NB4 (cell line): ENCODE data around the gene MCTP2.

Source experiments
- POLR2A ChIP-seq: IDR thresholded peaks from 2 replicates; pipeline ENCODE4 v1.6.1; 2011; ENCODE audit warnings: mild to moderate bottlenecking; ENCODE audit not compliant: insufficient read length; ENCODE audit errors: extremely low read depth
- TF ChIP-seq, protein P1 (sequence below): IDR thresholded peaks from one replicate; pipeline ENCODE4 v1.5.1; 2012; ENCODE audit warnings: low read depth, low read length
- TF ChIP-seq, protein P2 (sequence below): IDR thresholded peaks from 2 replicates; pipeline ENCODE4 v1.6.1; 2011; ENCODE audit warnings: low read depth, low read length

DNA sequence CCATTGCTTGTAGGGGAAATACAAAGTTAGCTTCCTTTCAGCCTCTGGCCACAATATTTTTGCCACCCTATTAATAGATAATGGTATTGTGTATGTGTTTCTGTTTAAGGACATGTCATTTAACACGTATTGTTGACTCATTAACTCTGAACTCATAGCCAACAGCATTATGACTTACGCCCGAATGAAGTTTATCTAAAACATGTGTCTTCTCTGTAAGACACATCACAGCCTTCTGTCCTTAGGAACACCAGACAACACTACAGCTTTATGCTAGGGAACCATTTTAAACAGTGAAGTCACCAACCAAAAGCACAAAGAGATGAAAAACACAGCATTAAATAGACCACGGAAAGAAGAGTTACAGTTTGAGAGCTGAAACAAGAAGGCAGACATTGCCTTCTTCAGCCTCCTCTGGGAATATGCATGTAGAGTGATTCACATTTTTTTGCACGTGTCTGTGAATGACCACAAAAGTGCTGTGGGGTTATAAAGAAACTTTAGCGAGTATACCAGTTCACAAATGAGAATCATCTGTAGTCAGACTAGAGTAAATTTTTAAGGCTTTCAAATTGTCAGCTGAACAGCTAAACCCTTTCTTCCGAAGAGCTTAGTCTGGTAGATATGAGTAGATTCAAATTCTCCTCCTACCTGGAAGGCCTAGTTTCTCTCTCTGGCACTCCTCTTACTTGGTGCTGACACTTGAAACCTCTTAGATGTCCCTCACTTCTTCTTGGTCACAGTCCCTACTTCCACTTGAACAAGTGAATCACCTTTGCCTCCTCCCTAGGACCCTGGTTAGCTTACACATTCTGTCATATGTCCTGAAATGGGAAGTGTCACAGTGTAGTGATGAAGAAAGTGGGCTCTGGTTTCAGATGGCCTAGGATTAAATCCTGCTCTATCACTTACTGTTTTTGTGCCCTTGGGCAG is 32.2 kb downstream of the MCTP2 start:
- TF ChIP-seq, protein P1, sequence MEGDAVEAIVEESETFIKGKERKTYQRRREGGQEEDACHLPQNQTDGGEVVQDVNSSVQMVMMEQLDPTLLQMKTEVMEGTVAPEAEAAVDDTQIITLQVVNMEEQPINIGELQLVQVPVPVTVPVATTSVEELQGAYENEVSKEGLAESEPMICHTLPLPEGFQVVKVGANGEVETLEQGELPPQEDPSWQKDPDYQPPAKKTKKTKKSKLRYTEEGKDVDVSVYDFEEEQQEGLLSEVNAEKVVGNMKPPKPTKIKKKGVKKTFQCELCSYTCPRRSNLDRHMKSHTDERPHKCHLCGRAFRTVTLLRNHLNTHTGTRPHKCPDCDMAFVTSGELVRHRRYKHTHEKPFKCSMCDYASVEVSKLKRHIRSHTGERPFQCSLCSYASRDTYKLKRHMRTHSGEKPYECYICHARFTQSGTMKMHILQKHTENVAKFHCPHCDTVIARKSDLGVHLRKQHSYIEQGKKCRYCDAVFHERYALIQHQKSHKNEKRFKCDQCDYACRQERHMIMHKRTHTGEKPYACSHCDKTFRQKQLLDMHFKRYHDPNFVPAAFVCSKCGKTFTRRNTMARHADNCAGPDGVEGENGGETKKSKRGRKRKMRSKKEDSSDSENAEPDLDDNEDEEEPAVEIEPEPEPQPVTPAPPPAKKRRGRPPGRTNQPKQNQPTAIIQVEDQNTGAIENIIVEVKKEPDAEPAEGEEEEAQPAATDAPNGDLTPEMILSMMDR: no peak
- TF ChIP-seq POLR2A: no peak
- TF ChIP-seq, protein P2, sequence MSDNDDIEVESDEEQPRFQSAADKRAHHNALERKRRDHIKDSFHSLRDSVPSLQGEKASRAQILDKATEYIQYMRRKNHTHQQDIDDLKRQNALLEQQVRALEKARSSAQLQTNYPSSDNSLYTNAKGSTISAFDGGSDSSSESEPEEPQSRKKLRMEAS: peak; percentile 38; the same call in 1 of the 2 replicates
